ENCODE data around the gene FPR1. TPM values are rescaled to one million over a fixed set of nuclear protein-coding genes. Genes with fewer than 3 reads are reported as not detected.
A peak's percentile ranks its signal among the peaks of the same experiment; 100 is the strongest.
"Not testable (repeated sequence)": the region's sequence is repeated elsewhere in the genome, so short reads cannot be mapped to it uniquely, and the experiment has no call there.

The FPR1 gene
- polyA plus RNA-seq, 12 donors: 0.88 to 2.0 (median 1.6) TPM; not detected in 2

GRCh38 chr19:51781999-51782398 is 30.3 kb upstream of the FPR1 start:
- DNase-seq: no peak

DNA sequence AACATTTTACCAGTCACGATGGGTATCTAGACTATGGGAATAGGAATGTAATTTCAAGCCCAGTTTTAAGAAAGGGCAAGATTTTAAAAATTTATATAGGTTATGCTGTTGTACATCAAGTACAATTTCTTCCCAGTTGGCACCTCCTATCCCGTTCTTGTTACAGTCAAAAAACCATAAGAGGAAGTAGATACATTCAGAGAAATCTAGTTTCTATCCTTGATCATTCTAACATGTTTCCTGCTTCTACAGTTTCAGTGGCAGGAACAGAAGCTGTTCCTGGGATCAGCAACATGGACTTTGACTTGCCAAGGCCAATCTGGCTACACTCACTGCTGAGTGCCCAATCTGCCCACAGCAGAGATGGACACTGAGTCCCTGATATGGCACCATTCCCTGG is 28.6 kb upstream of the FPR1 start:
- no peak for DNase-seq

GRCh38 chr19:51779703-51780102 is 28.0 kb upstream of the FPR1 start:
- no peak for DNase-seq

DNA sequence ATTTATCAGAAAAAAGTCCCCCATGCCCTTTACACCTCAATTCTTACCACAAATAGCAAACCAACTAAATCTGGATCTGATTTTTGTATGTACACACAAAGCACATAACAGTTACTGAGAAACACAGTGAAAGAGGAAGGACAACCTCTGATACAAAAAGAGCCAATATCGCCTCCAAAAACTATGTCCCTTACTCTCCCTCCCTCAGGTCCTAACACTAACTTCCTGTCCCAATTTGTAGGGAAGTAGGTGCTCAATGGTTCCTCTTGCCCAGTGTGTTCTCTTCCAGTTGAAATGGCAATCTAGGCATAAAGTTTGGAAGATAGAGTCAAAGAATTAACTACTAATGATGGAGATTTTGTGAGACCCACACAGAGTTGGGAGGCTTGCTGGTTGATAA is 27.5 kb upstream of the FPR1 start:
- DNase-seq: no peak

GRCh38 chr19:51777570-51778462 is 26.1 kb upstream of the FPR1 start:
- DNase-seq: peak; percentile 80

DNA sequence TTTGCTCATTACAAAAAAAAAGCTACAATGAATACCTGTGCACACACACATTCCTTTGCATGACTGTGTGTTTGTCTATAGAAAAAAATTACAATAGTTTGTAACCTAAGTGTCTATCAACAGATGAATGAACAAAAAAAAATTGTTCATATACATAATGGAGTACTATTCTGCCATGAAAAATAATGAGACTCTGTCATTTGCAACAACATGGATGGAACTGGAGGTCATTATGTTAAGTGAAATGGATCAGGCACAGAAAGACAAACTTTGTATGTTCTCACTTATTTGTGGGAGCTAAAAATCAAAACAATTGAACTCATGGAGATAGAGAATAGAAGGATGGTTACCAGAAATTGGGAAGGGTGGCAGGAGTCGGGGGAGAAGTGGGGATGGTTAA is 24.9 kb upstream of the FPR1 start:
- not testable (repeated sequence) for DNase-seq

- DNase-seq: no peak
Observed at GRCh38 chr19:51772977-51773376, 21.3 kb upstream of the FPR1 start.

GRCh38 chr19:51771376-51772130 is 19.9 kb upstream of the FPR1 start:
- no peak for DNase-seq

GRCh38 chr19:51766461-51766860 is 14.8 kb upstream of the FPR1 start:
- no peak for DNase-seq

DNA sequence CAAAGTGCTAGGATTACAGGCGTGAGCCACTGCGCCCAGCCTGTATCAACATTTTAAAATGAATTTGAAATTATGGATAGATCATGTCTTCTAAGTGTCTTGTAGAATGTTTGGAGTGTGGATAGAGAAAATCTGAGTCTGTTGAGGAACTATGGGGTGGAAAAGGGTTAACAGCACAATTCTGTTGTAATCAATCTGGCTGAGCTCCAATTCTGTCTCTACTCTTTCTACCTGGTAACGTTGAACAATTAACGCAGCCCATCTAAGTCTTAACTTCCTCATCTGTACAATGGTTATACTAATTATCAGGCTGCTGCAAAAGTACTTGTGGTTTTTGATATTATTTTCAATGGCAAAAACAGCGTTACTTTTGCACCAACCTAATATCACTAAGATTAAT is 13.4 kb upstream of the FPR1 start:
- no peak for DNase-seq

- no peak for DNase-seq
Observed at GRCh38 chr19:51761696-51762095, 10.0 kb upstream of the FPR1 start.

DNA sequence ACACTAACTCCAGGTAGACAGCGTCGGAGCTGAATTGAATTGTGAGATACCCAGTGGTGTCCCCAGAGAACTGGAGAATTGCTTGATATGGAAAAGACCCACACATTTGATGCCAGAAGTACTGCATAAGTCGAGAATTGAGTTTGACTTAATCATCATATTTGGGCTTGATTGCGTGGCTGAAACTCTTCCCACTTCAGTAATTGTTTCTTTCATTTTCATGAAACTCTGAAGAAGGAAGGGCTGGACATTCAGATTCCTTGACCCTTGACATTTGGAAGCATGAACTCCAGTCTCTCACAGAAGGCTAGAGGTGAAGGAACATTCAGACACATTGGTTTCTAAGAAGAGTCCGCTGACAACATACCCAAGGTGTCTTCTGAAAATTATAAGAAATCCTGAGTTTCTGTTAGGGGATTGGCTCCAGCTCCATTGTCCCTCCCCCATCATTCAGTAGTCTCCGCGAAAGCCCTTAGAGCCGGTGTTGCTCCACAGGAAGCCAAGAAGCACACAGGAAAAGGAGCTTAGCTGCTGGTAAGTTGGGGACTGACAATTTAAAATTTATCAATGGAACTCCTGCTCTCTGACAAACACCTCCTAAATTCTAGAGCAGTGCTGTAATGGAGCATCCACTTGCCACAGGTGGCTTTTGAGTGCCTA is 9.1 kb upstream of the FPR1 start, which contains the start of gene FPR2:
FPR2 (plus strand) TSS at position 484 of the 660 bp plus-strand sequence. CDS start 7,479 bp downstream, outside the sequence.
- no peak for DNase-seq

- no peak for DNase-seq
Observed at GRCh38 chr19:51755571-51755970, 3.9 kb upstream of the FPR1 start.

GRCh38 chr19:51754770-51755169 is 3.1 kb upstream of the FPR1 start:
- no peak for DNase-seq

DNA sequence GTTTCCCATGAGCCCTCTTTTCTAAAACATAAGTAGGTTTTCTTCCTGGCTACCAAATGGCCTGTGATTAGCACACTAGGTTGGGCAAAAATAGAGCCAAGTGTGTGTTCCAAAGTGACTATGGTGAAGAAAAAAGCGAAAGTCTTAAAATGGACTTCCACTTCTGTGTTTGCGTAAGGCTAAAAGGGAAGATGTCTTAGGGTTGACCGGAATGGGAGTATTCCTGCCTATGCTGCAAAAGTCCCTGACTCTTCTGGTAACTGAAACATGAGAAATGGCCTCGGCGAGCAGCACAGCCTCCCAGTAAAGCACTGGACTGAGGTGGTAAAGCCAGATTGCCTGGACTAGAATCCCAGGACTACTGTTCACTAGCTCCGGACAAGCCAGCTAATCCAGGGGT is 2.4 kb upstream of the FPR1 start:
- no peak for DNase-seq

DNA sequence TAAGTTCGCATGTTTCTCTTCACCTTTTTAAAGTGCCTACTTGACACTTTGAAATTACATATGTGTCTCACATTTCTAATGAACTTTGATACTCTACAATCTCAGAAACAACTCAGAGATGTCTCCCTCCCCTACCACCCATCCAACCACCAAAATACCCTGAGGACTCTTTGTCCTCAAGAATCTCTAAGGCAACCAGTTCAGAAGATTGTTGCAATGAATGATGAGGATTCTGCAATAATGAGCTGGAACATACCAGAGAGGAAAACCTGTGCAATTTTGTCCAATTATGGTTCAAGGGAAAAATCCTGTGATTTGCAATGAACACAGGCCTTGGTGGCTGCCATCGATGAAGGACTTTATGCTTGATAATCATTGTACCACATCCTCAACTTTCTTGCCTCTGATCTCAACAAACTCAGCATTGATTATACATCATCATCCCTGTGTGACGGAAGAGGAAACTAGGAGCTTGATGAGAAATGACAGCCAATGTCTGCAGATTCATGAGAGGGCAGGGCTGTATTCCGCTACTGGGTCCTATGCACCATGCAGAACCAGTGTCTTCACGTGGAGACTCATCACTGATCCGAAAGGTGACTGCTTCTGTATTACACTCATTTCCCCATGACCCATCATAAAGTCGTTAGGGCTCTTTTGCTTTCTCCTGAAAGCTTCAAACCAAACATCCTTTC is 1.1 kb downstream of the FPR1 start:
- DNase-seq: no peak

GRCh38 chr19:51749979-51750378 is 1.7 kb downstream of the FPR1 start:
- DNase-seq: no peak

DNA sequence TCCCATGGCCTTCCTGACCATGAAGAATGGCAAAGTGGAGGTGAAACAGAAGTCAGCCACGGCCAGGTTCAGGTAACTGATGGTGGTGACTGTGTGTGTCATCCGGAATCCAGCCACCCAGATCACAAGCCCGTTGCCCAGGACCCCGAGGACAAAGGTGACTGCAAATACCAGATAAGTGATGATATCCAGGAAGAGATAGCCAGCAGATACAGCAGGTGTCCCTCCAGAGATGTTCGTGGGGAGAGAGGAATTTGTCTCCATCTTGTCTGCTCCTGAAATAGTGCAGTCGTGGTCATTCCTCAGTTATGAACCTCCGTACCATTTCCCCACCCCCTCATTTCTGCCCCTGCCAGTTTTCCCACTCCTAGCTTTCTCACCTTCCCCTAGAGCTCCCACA is 4.9 kb downstream of the FPR1 start:
- DNase-seq: no peak

GRCh38 chr19:51743405-51743804 is 8.3 kb downstream of the FPR1 start:
- no peak for DNase-seq

DNA sequence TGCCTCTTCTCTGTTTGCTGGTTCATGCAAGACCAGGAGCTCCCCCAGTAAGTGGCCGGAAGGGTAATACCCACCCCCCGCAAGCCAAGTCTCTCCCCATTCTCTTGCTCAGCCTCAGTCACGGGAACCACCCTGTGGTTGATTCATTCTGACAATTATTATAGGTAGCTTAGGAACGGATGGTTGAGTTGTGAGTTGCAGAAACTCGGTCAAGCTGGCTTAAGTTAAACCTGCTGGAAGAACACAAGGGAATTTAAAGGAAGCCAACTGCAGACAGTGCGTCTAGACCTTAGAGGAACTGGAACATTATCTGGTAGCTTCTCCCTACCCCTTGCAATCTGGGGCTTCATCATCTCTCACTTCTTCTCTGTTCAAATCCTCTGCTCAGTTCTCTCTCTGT is 8.9 kb downstream of the FPR1 start:
- no peak for DNase-seq

DNA sequence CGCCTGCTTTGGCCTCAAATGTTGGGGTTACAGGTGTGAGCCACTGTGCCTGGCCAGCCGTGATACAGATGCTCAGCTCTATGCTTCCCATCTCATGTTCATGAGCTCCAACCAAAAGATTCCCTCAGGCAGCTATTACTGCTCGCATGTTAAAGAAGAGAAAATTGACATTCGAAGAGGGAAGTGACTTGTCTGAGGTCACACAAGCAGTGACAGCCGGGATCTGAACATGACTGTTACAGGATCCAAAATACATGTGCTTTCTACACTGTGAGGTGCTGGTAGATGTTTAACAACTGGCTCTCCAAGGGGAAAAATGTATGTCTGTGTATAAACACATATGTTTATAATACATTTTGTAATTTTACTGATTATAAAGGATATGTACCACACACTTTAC is 11.3 kb downstream of the FPR1 start:
- DNase-seq: no peak
